ENCODE data around the gene CDH18. TPM values are rescaled to one million over a fixed set of nuclear protein-coding genes. Genes with fewer than 3 reads are reported as not detected.

The CDH18 gene
- total RNA-seq, 1 experiment from 2014 or later: 0.14 TPM

- no peak overlapping the region for H3K27ac ChIP-seq
- no peak overlapping the region for H3K4me3 ChIP-seq
- DNase-seq: no peak
- no peaks in the 10 kb centered on the region for H3K4me1 ChIP-seq
- no peaks in the 10 kb centered on the region for H3K9me3 ChIP-seq (replicated peaks)
- no peaks in the 10 kb centered on the region for H3K36me3 ChIP-seq
- H3K27me3 ChIP-seq: no peaks in the 10 kb centered on the region
These were observed 382.1 kb downstream of the CDH18 start for GRCh38 chr5:19605846-19606407.

GRCh38 chr5:19584131-19584530, 403.9 kb downstream of the CDH18 start:
- no peak for DNase-seq
- no peaks in the 10 kb centered on the region for H3K27me3 ChIP-seq
- no peaks in the 10 kb centered on the region for H3K36me3 ChIP-seq
- H3K4me1 ChIP-seq: no peaks in the 10 kb centered on the region
- H3K4me3 ChIP-seq: no peak overlapping the region
- H3K27ac ChIP-seq: no peak overlapping the region
- H3K9me3 ChIP-seq (replicated peaks): no peaks in the 10 kb centered on the region

- no peak for DNase-seq
- H3K27me3 ChIP-seq: no peaks in the 10 kb centered on the region
- H3K4me1 ChIP-seq: no peaks in the 10 kb centered on the region
- H3K36me3 ChIP-seq: no peaks in the 10 kb centered on the region
- H3K27ac ChIP-seq: no peak overlapping the region
- no peaks in the 10 kb centered on the region for H3K9me3 ChIP-seq (replicated peaks)
- no peak overlapping the region for H3K4me3 ChIP-seq
These were observed 410.1 kb downstream of the CDH18 start for GRCh38 chr5:19577882-19578281.

- H3K9me3 ChIP-seq (replicated peaks): no peaks in the 10 kb centered on the region
- no peak overlapping the region for H3K27ac ChIP-seq
- no peaks in the 10 kb centered on the region for H3K36me3 ChIP-seq
- no peaks in the 10 kb centered on the region for H3K27me3 ChIP-seq
- H3K4me1 ChIP-seq: no peaks in the 10 kb centered on the region
- H3K4me3 ChIP-seq: no peak overlapping the region
- no peak for DNase-seq
These were observed 420.0 kb downstream of the CDH18 start for GRCh38 chr5:19568004-19568403.

- DNase-seq: no peak
These were observed 422.5 kb downstream of the CDH18 start for GRCh38 chr5:19565466-19565865.

GRCh38 chr5:19564036-19564435, 424.0 kb downstream of the CDH18 start:
- Histone ChIP-seq H3K4me3 (no peak overlapping the region), H3K27me3 (no peaks in the 10 kb centered on the region), H3K36me3 (no peaks in the 10 kb centered on the region), H3K27ac (no peak overlapping the region), H3K9me3 (replicated peaks) (no peaks in the 10 kb centered on the region), H3K4me1 (no peaks in the 10 kb centered on the region)
- no peak for DNase-seq

More at GRCh38 chr5:19565466-19565865, 422.5 kb downstream of the CDH18 start:
- Histone ChIP-seq H3K4me3 (no peak overlapping the region), H3K27me3 (no peaks in the 10 kb centered on the region), H3K27ac (no peak overlapping the region), H3K36me3 (no peaks in the 10 kb centered on the region), H3K9me3 (replicated peaks) (no peaks in the 10 kb centered on the region), H3K4me1 (no peaks in the 10 kb centered on the region)

- DNase-seq: no peak
These were observed 432.1 kb downstream of the CDH18 start for GRCh38 chr5:19555876-19556275.

GRCh38 chr5:19555436-19555835, 432.6 kb downstream of the CDH18 start:
- DNase-seq: no peak
- Histone ChIP-seq H3K27me3 (no peaks in the 10 kb centered on the region), H3K4me1 (no peaks in the 10 kb centered on the region), H3K36me3 (no peaks in the 10 kb centered on the region), H3K4me3 (no peak overlapping the region), H3K9me3 (replicated peaks) (no peaks in the 10 kb centered on the region), H3K27ac (no peak overlapping the region)

More at GRCh38 chr5:19555876-19556275, 432.1 kb downstream of the CDH18 start:
- Histone ChIP-seq H3K9me3 (replicated peaks) (no peaks in the 10 kb centered on the region), H3K4me3 (no peak overlapping the region), H3K27ac (no peak overlapping the region), H3K36me3 (no peaks in the 10 kb centered on the region), H3K4me1 (no peaks in the 10 kb centered on the region), H3K27me3 (no peaks in the 10 kb centered on the region)

- no peak overlapping the region for H3K4me3 ChIP-seq
- H3K9me3 ChIP-seq (replicated peaks): no peaks in the 10 kb centered on the region
- H3K27me3 ChIP-seq: no peaks in the 10 kb centered on the region
- no peaks in the 10 kb centered on the region for H3K4me1 ChIP-seq
- no peak overlapping the region for H3K27ac ChIP-seq
- DNase-seq: no peak
- H3K36me3 ChIP-seq: no peaks in the 10 kb centered on the region
These were observed 433.5 kb downstream of the CDH18 start for GRCh38 chr5:19554524-19554923.

- Histone ChIP-seq H3K4me3 (no peak overlapping the region), H3K9me3 (replicated peaks) (no peaks in the 10 kb centered on the region), H3K4me1 (no peaks in the 10 kb centered on the region), H3K27ac (no peak overlapping the region), H3K27me3 (no peaks in the 10 kb centered on the region), H3K36me3 (no peaks in the 10 kb centered on the region)
- DNase-seq: peak in 1 of 2 experiments; percentile 2
These were observed 440.4 kb downstream of the CDH18 start for GRCh38 chr5:19547640-19548039.

GRCh38 chr5:19546521-19546920, 441.5 kb downstream of the CDH18 start:
- H3K4me1 ChIP-seq: no peaks in the 10 kb centered on the region
- no peak overlapping the region for H3K27ac ChIP-seq
- H3K4me3 ChIP-seq: no peak overlapping the region
- no peaks in the 10 kb centered on the region for H3K36me3 ChIP-seq
- H3K27me3 ChIP-seq: no peaks in the 10 kb centered on the region
- DNase-seq: no peak
- H3K9me3 ChIP-seq (replicated peaks): no peaks in the 10 kb centered on the region

- H3K27me3 ChIP-seq: no peaks in the 10 kb centered on the region
- H3K4me1 ChIP-seq: no peaks in the 10 kb centered on the region
- H3K36me3 ChIP-seq: no peaks in the 10 kb centered on the region
- no peaks in the 10 kb centered on the region for H3K9me3 ChIP-seq (replicated peaks)
- no peak overlapping the region for H3K27ac ChIP-seq
- no peak for DNase-seq
- H3K4me3 ChIP-seq: no peak overlapping the region
These were observed 449.4 kb downstream of the CDH18 start for GRCh38 chr5:19538607-19539006.

GRCh38 chr5:19536387-19536786, 451.6 kb downstream of the CDH18 start:
- H3K9me3 ChIP-seq (replicated peaks): no peaks in the 10 kb centered on the region
- no peaks in the 10 kb centered on the region for H3K27me3 ChIP-seq
- H3K4me3 ChIP-seq: no peak overlapping the region
- no peaks in the 10 kb centered on the region for H3K4me1 ChIP-seq
- H3K36me3 ChIP-seq: no peaks in the 10 kb centered on the region
- no peak overlapping the region for H3K27ac ChIP-seq
- DNase-seq: no peak

GRCh38 chr5:19534751-19535150, 453.2 kb downstream of the CDH18 start:
- Histone ChIP-seq H3K36me3 (no peaks in the 10 kb centered on the region), H3K4me1 (no peaks in the 10 kb centered on the region), H3K9me3 (replicated peaks) (no peaks in the 10 kb centered on the region), H3K4me3 (no peak overlapping the region), H3K27me3 (no peaks in the 10 kb centered on the region), H3K27ac (no peak overlapping the region)
- DNase-seq: no peak

- H3K27ac ChIP-seq: no peak overlapping the region
- H3K27me3 ChIP-seq: no peaks in the 10 kb centered on the region
- no peaks in the 10 kb centered on the region for H3K9me3 ChIP-seq (replicated peaks)
- H3K4me3 ChIP-seq: no peak overlapping the region
- no peaks in the 10 kb centered on the region for H3K4me1 ChIP-seq
- no peak for DNase-seq
- no peaks in the 10 kb centered on the region for H3K36me3 ChIP-seq
These were observed 455.1 kb downstream of the CDH18 start for GRCh38 chr5:19532936-19533335.

- Histone ChIP-seq H3K9me3 (replicated peaks) (no peaks in the 10 kb centered on the region), H3K36me3 (no peaks in the 10 kb centered on the region)
- no peak for DNase-seq
These were observed 456.5 kb downstream of the CDH18 start for GRCh38 chr5:19531374-19531952.

More at GRCh38 chr5:19531374-19531952, 456.5 kb downstream of the CDH18 start:
- no peaks in the 10 kb centered on the region for H3K27me3 ChIP-seq
- no peak overlapping the region for H3K4me3 ChIP-seq
- no peak overlapping the region for H3K27ac ChIP-seq
- no peaks in the 10 kb centered on the region for H3K4me1 ChIP-seq

Measured in SJCRH30 (cell line).